Thyroid gland (tissue), 4 donors: ENCODE results near the gene TIMM10. TPM values are rescaled to one million over a fixed set of nuclear protein-coding genes. Genes with fewer than 3 reads are reported as not detected.

Source experiments
- DNase-seq, 2 donors: peaks; one replicate each; pipeline ENCODE4 v3.0.0-alpha.2; 2019
- H3K27ac ChIP-seq, 3 donors: fragments of 200-600 bp; sonication (generic); 1 replicate in 2 of 3; 2 replicates in 1 of 3; pipeline ENCODE4 v1.5.1; 2016 to 2019; ENCODE audit warnings: mild to moderate bottlenecking in 1 of 3, moderate library complexity in 1 of 3
- H3K27me3 ChIP-seq: fragments of 200-600 bp; sonication (generic); one replicate; pipeline ENCODE4 v1.5.1; 2019
- H3K36me3 ChIP-seq, 2 donors: fragments of 200-600 bp; sonication (generic); one replicate each; pipeline ENCODE4 v1.5.1; 2016 to 2019
- H3K4me1 ChIP-seq, 2 donors: fragments of 200-600 bp; sonication (generic); one replicate each; pipeline ENCODE4 v1.5.1; 2017 to 2019
- H3K4me3 ChIP-seq, 3 donors: fragments of 200-600 bp; sonication (generic); replicated peaks in 1 of 3; 1 replicate in 2 of 3; 2 replicates in 1 of 3; pipeline ENCODE4 v1.5.1; 2016; ENCODE audit warnings: mild to moderate bottlenecking in 1 of 3
- H3K9me3 ChIP-seq: fragments of 200-600 bp; sonication (generic); one replicate; pipeline ENCODE4 v1.5.1; 2017
- CTCF ChIP-seq, 6 experiments: fragments of 200-600 bp in 3 of 6; fragments of 450-650 bp in 3 of 6; sonication (generic) in 3 of 6; IDR thresholded peaks; one replicate each; pipeline ENCODE4 v1.5.1; 2016 to 2019; ENCODE audit warnings: antibody characterized with exemption in 6 of 6, mild to moderate bottlenecking in 2 of 6, inconsistent platforms in 1 of 6, moderate library complexity in 1 of 6
- POLR2A ChIP-seq, 2 donors: fragments of 450-650 bp; IDR thresholded peaks; one replicate each; pipeline ENCODE4 v1.6.1; 2017; ENCODE audit warnings: antibody characterized with exemption in 2 of 2, mild to moderate bottlenecking in 2 of 2, moderate library complexity in 1 of 2
- WGBS, 2 donors: methylation state at CpG; one replicate each; pipeline ENCODE4 v1.1.5; 2017; 5-methylcytosine and 5-hydroxymethylcytosine counted together
- intact Hi-C: fragments of 100-400 bp; cut with DNase I; formaldehyde crosslinking; loops from one replicate; pipeline ENCODE4 v1.15.1; 2023
- total RNA-seq, 4 donors: library from RNA; depleted of rRNA; stranded (reverse); fragments of >200 nt; gene quantifications; one replicate each; pipeline ENCODE4 v1.2.3, GENCODE V29; 2016

Gene TIMM10
- total RNA-seq, 4 donors from 2014 or later = 29.8 to 43.7 (median 37.4) TPM

DNA sequence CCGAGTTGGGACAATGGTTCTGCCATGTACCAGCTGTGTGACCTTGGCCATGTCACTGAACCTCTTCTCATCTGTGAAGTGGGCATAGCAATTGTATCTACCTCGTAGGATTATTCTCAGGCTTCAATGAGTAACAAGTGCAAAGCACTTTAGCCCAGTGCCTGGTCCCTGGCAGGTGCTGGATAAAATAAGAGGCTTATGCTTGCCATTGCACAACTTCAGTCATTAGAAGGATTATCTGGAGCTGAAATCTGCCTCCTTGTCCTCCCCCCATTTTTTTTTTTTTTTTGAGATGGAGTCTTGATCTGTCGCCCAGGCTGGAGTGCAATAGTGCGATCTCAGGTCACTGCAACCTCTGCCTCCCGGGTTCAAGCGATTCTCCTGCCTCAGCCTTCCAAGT is 14.0 kb upstream of the TIMM10 start:
- no peaks in the 10 kb centered on the region for H3K4me1 ChIP-seq

GRCh38 chr11:57543593-57543992 is 13.0 kb upstream of the TIMM10 start:
- Histone ChIP-seq H3K9me3 (no peaks in the 10 kb centered on the region), H3K36me3 (no peaks in the 10 kb centered on the region), H3K27me3 (no peaks in the 10 kb centered on the region), H3K27ac (no peak overlapping the region), H3K4me1 (no peaks in the 10 kb centered on the region), H3K4me3 (no peak overlapping the region)
- TF ChIP-seq POLR2A (IDR thresholded peaks at IDR 0.05) (no peak), CTCF (IDR thresholded peaks at IDR 0.05) (no peak)
- 36 to 53% methylated on average over 6 of the region's 6 CpGs for WGBS, 2 donors
- intact Hi-C loops = no loop called here
- no peak for DNase-seq

More for the DNA sequence above, 14.0 kb upstream of the TIMM10 start:
- intact Hi-C loops = no loop called here
- Histone ChIP-seq H3K9me3 (no peaks in the 10 kb centered on the region), H3K27ac (no peak overlapping the region), H3K36me3 (peaks cover 0 to 4% of the 10 kb centered on the region in 2 donors), H3K27me3 (no peaks in the 10 kb centered on the region), H3K4me3 (no peak overlapping the region)
- 77 to 83% methylated on average over 6 of the region's 6 CpGs for WGBS, 2 donors
- DNase-seq = no peak
- TF ChIP-seq CTCF (IDR thresholded peaks at IDR 0.05) (no peak), POLR2A (IDR thresholded peaks at IDR 0.05) (no peak)

- Histone ChIP-seq H3K27ac (no peak overlapping the region), H3K4me1 (no peaks in the 10 kb centered on the region), H3K4me3 (no peak overlapping the region), H3K36me3 (no peaks in the 10 kb centered on the region), H3K9me3 (no peaks in the 10 kb centered on the region), H3K27me3 (no peaks in the 10 kb centered on the region)
- intact Hi-C loops = no loop called here
- TF ChIP-seq CTCF (IDR thresholded peaks at IDR 0.05) = no peak
- no peak for TF ChIP-seq POLR2A (IDR thresholded peaks at IDR 0.05)
- DNase-seq = no peak
- 73 to 76% methylated on average over 4 of the region's 4 CpGs for WGBS, 2 donors
Measured at GRCh38 chr11:57542582-57542981, 12.0 kb upstream of the TIMM10 start.

DNA sequence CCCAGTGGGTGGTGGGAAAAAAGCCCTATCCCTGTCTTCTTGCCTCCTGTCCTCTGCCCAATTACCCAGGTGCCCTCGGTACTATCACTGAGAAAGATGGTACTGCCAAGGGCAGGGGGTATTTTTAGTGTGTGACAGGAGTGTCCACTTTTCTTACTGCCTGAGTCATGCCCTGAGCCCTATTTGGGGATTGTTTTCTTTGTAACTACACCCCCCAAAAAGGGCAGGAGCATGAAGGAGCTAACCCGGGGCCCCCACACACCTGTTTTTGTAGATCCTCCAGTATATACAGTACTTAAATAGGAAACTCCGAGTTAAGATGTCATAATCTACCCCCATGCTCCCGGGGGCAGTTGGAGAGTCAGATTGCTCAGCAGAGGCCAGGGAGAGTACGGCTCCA is 10.6 kb upstream of the TIMM10 start:
- no peak for TF ChIP-seq POLR2A (IDR thresholded peaks at IDR 0.05)
- TF ChIP-seq CTCF (IDR thresholded peaks at IDR 0.05) = no peak
- Histone ChIP-seq H3K27ac (no peak overlapping the region), H3K9me3 (no peaks in the 10 kb centered on the region), H3K36me3 (no peaks in the 10 kb centered on the region), H3K4me3 (no peak overlapping the region), H3K27me3 (no peaks in the 10 kb centered on the region), H3K4me1 (no peaks in the 10 kb centered on the region)
- 59 to 64% methylated on average over 5 of the region's 5 CpGs for WGBS, 2 donors
- no peak for DNase-seq
- intact Hi-C loops = no loop called here

DNA sequence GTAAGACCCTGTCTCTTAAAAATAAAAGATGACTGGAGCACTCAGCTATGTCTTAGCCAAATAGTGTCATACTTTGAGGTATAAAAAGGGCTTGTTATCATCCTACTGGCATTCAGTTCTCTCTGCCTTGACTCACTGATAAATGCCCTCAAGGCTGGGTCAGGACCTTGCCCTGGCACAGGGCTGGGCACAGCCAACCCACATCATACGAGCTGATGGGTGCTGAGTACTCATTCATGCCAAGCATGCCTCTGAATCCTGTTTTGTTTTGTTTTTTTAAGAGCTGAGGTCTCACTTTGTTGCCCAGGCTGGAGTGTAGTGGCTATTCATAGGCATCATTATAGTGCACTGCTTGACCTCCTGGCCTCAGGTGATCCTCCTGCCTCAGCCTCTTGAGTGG is 8.8 kb upstream of the TIMM10 start:
- Histone ChIP-seq H3K36me3 (no peaks in the 10 kb centered on the region), H3K9me3 (no peaks in the 10 kb centered on the region), H3K27ac (no peak overlapping the region), H3K4me1 (no peaks in the 10 kb centered on the region), H3K27me3 (no peaks in the 10 kb centered on the region), H3K4me3 (no peak overlapping the region)
- intact Hi-C loops = no loop called here
- WGBS, 2 donors = 44 to 71% methylated on average over 1 of the region's 1 CpG
- TF ChIP-seq CTCF (IDR thresholded peaks at IDR 0.05) = no peak
- TF ChIP-seq POLR2A (IDR thresholded peaks at IDR 0.05) = no peak
- no peak for DNase-seq
